GM20000 (cell line): ENCODE data around the gene BCAS1.

Source experiments
- DNase-seq: peaks from one replicate; pipeline ENCODE4 v3.0.0; 2012; ENCODE audit warnings: low spot score
- TF ChIP-seq, protein P1 (sequence below): IDR thresholded peaks from 2 replicates; pipeline ENCODE4 v1.5.1; 2012; ENCODE audit warnings: mild to moderate bottlenecking, control low read depth; ENCODE audit errors: extremely low read depth, missing control alignments

Gene BCAS1

DNA sequence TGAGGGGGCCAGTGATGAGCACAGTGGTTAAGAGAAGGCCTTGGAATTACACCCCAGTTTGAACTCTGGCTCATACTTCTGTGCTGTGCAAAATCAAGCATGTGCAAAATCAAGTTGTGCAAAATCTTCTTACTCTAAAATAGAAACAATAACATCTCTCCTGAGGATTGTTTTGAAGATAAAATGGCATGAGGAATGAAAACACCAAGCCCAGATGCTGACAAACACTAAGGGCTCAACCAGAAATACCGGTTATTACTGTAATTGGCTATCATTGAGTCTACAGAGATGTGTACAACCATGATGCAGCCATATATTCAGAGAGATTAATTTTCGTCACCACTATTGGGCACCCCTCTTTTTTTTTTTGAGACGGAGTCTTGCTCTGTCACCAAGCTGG is 5.9 kb upstream of the BCAS1 start:
- no peak for DNase-seq
- TF ChIP-seq, protein P1, sequence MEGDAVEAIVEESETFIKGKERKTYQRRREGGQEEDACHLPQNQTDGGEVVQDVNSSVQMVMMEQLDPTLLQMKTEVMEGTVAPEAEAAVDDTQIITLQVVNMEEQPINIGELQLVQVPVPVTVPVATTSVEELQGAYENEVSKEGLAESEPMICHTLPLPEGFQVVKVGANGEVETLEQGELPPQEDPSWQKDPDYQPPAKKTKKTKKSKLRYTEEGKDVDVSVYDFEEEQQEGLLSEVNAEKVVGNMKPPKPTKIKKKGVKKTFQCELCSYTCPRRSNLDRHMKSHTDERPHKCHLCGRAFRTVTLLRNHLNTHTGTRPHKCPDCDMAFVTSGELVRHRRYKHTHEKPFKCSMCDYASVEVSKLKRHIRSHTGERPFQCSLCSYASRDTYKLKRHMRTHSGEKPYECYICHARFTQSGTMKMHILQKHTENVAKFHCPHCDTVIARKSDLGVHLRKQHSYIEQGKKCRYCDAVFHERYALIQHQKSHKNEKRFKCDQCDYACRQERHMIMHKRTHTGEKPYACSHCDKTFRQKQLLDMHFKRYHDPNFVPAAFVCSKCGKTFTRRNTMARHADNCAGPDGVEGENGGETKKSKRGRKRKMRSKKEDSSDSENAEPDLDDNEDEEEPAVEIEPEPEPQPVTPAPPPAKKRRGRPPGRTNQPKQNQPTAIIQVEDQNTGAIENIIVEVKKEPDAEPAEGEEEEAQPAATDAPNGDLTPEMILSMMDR, result no peak

DNA sequence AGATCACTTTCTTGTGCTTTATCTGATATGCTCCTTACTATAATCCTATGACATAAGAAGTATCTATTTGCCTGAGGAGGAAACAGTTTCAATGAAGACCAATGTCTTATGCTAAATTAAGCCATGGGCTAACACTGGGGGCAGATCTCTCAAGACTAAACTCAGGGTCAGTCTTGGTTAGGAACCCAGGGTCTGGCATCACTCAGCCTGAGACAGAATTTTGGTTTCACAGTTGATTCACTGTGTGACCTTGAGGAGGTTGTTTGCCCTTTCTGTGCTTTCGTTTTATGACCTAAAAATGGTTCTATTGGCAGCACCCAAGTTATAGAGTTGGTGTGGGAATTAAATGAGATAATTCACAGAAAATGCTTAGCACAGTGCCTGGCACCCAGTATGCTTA is 4.9 kb upstream of the BCAS1 start:
- no peak for DNase-seq
- TF ChIP-seq, protein P1, result no peak

DNA sequence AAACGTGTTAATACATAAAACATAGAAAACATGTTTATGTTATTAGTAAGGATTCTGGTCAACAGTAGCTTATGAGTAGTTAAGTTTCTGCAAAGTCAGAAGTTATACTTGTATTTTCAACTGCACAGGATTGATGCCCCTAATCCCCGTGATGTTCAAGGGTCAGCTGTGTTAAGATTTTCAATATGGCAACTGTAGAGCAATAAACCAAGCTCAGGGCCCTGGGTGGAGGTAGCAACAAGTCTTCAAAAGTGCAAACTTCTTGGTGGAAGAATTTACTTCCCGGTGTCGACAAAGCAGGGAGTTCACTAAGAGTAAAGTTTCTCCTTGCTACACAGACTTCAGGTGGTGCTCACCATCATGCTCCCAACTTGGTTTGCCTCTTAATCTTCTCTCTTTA is 4.1 kb upstream of the BCAS1 start:
- DNase-seq, result no peak
- TF ChIP-seq, protein P1, result no peak

DNA sequence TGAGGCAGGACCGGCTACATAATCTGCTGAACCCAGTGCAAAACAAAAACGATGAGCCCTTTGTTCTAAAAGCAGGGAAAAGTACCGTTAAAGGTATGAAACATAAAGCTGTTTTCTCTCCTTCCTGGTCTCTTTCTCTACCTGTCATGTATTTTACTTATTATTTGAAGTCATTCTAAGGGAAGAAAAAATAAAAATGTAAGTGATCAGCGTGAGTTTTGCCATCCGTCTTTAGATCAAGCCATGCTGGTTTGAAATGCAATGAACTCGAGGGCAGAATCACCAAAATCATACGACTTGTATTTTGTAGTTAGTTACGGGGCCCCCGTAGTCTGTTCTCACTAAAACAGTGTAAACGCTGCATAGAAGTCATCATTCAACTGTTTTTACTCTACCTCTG is 2.9 kb upstream of the BCAS1 start:
- TF ChIP-seq, protein P1, result no peak
- no peak for DNase-seq

DNA sequence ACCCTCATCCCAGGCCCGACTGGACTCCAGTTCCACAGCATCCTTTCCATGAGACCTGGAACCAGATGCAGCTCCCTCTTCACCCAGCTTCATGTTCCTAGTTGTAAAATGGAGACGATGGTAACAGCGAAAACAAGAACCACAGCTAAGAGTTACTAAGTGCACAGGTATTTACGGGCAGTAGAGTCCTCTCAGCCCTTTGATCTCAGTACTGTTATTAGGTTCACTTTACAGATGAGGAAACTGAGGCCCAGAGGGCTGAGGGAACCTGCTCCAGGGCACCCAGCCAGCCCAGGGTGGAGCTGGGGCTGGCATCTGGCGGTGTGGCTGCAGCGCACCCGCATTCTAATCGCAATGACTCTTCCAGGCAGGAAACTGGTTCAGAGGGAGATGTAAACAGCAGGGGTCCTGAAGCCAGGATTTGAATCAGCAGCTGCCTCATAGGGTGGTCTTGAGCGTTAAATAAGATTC is 858 bp downstream of the BCAS1 start:
- no peak for DNase-seq
- TF ChIP-seq, protein P1, result no peak

DNA sequence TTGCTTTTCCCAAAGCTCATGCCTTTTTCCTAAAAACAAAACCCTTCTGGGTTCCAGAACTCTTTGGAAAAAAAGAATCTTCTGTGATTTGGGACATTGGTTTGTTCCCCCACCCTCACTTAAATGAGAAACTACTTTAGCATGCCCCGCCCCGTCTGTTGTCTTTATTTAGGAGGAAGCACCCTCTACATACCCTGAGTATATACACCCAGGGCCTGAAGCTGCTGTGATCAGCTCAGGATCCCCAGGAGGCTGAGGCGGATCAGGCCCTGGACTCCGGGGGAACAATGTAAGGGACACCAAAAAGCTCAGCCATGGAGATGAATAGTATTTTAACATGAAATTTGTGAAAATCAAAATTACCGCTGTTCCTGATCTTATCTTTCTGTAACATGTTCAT is 1.4 kb downstream of the BCAS1 start:
- DNase-seq, result no peak

DNA sequence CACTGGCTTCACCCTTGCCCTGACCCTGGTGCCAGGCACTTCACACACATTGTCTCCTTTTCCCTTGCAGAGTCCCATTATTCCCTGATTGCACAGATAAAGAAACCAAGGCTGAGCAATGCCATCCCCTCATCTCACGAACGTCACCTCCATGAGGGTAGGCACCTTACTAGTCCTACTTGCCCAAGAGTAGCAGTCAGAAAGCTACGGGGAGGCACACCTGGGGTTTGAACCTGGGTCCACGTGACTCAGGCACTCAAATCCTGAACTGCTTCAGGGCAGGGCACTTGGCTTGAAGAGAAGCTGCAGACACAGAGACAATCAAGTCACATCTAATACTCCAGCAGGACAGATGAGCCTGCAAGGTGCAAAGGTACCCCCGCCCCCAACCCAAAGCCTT is 1.9 kb downstream of the BCAS1 start:
- TF ChIP-seq, protein P1, result no peak

More for the DNA sequence above, 1.4 kb downstream of the BCAS1 start:
- TF ChIP-seq, protein P1, result no peak

More for the DNA sequence above, 1.9 kb downstream of the BCAS1 start:
- DNase-seq, result no peak
